ENCODE data around the gene HAO1. TPM values are rescaled to one million over a fixed set of nuclear protein-coding genes. Genes with fewer than 3 reads are reported as not detected.
"Not testable (repeated sequence)": the region's sequence is repeated elsewhere in the genome, so short reads cannot be mapped to it uniquely, and the experiment has no call there.

Gene HAO1
- total RNA-seq, 1 experiment from 2014 or later: not detected

DNA sequence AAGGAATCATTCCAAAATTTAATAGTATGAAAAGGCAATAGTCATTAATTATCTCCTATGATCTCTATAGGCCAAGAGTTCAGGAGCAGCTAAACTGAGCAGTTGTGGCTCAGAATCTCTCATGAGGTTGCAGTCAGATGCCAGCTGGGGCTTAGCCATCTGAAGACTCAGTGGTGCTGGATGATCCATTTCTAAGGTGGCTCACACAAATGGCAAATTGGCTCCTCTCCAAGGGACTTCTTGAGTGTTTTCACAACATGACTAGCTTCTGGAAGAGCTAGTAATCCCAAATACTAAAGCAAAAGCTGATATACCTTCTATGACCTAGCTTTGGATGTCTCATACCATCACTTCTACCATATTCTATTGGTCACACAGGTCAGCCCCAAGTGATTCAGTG is 104.2 kb downstream of the HAO1 start:
- Mint-ChIP-seq H3K4me1 (ENCODE audit: insufficient read depth, unreplicated experiment) (peaks cover 7% of the 10 kb centered on the region), H3K36me3 (ENCODE audit: insufficient read depth, unreplicated experiment) (no peaks in the 10 kb centered on the region), H3K9me3 (ENCODE audit: unreplicated experiment) (no peaks in the 10 kb centered on the region), H3K27ac (ENCODE audit: low read depth, unreplicated experiment) (no peak overlapping the region), H3K27me3 (ENCODE audit: insufficient read depth, unreplicated experiment) (no peaks in the 10 kb centered on the region), H3K4me3 (ENCODE audit: unreplicated experiment) (no peak overlapping the region)
- TF ChIP-seq, protein P1, sequence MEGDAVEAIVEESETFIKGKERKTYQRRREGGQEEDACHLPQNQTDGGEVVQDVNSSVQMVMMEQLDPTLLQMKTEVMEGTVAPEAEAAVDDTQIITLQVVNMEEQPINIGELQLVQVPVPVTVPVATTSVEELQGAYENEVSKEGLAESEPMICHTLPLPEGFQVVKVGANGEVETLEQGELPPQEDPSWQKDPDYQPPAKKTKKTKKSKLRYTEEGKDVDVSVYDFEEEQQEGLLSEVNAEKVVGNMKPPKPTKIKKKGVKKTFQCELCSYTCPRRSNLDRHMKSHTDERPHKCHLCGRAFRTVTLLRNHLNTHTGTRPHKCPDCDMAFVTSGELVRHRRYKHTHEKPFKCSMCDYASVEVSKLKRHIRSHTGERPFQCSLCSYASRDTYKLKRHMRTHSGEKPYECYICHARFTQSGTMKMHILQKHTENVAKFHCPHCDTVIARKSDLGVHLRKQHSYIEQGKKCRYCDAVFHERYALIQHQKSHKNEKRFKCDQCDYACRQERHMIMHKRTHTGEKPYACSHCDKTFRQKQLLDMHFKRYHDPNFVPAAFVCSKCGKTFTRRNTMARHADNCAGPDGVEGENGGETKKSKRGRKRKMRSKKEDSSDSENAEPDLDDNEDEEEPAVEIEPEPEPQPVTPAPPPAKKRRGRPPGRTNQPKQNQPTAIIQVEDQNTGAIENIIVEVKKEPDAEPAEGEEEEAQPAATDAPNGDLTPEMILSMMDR (IDR thresholded peaks at IDR 0.05; ENCODE audit: unreplicated experiment): no peak
- ChIA-PET POLR2A (interaction anchor here (0.6 kb wide), 1 partner anchor 1001 kb away, joined by 3 read pairs; no protein-coding TSS in a partner anchor), CTCF (interaction anchor here (0.7 to 1.3 kb wide), 2 partner anchors 9 to 514 kb away, joined by 3 to 6 read pairs; no protein-coding TSS in a partner anchor)
- intact Hi-C loops (cut with micrococcal nuclease): no loop called here
- no TSS peak for BruUV-seq (replicated peaks)
- DNase-seq (ENCODE audit: unreplicated experiment): no peak

- H3K36me3 Mint-ChIP-seq (ENCODE audit: insufficient read depth, unreplicated experiment); DNase-seq (ENCODE audit: unreplicated experiment); H3K27me3 Mint-ChIP-seq (ENCODE audit: insufficient read depth, unreplicated experiment); H3K27ac Mint-ChIP-seq (ENCODE audit: low read depth, unreplicated experiment); POLR2A ChIA-PET; intact Hi-C loops (cut with micrococcal nuclease); H3K9me3 Mint-ChIP-seq (ENCODE audit: unreplicated experiment); BruUV-seq (replicated peaks); H3K4me1 Mint-ChIP-seq (ENCODE audit: insufficient read depth, unreplicated experiment); H3K4me3 Mint-ChIP-seq (ENCODE audit: unreplicated experiment): not testable (repeated sequence)
- CTCF ChIA-PET: interaction anchor here (0.6 kb wide), 1 partner anchor 1212 kb away, joined by 3 read pairs; no protein-coding TSS in a partner anchor
Measured at GRCh38 chr20:7834441-7834840, 105.8 kb downstream of the HAO1 start.

Other genes with a start within 250 kb of the HAO1 start
- gene TMX4, start 79.3 kb upstream of the HAO1 start, total RNA-seq (2022): 47.4 and 60.5 TPM in 2 replicates
- 5.9 and 8.2 TPM in 2 replicates for gene PLCB1, start 191.8 kb upstream of the HAO1 start, total RNA-seq (2022)